Measurements from ENCODE around the gene RASL11B. TPM values are rescaled to one million over a fixed set of nuclear protein-coding genes. Genes with fewer than 3 reads are reported as not detected.

Gene RASL11B
- total RNA-seq, 1 donor from 2014 or later: 1.3 TPM

GRCh38 chr4:52880994-52881393, 18.9 kb downstream of the RASL11B start:
- no peaks in the 10 kb centered on the region for H3K36me3 ChIP-seq (ENCODE audit: control insufficient read depth, insufficient read depth, low read length)
- no peak for DNase-seq (ENCODE audit: low read depth)
- TF ChIP-seq CTCF (IDR thresholded peaks at IDR 0.05; ENCODE audit: insufficient read depth, low read length, severe bottlenecking): no peak
- no peak overlapping the region for H3K4me3 ChIP-seq (ENCODE audit: low read depth, low read length)
- peak; percentile 36 for FAIRE-seq
- H3K27me3 ChIP-seq (ENCODE audit: control insufficient read depth, insufficient read depth, low read length): no peaks in the 10 kb centered on the region

GRCh38 chr4:52883183-52883621, 21.1 kb downstream of the RASL11B start:
- Histone ChIP-seq H3K4me3 (ENCODE audit: low read depth, low read length) (no peak overlapping the region), H3K27me3 (ENCODE audit: control insufficient read depth, insufficient read depth, low read length) (no peaks in the 10 kb centered on the region), H3K36me3 (ENCODE audit: control insufficient read depth, insufficient read depth, low read length) (no peaks in the 10 kb centered on the region)
- peak; percentile 31 for DNase-seq (ENCODE audit: low read depth)
- TF ChIP-seq CTCF (IDR thresholded peaks at IDR 0.05; ENCODE audit: insufficient read depth, low read length, severe bottlenecking): no peak
- FAIRE-seq: no peak

GRCh38 chr4:52883707-52884669, 21.9 kb downstream of the RASL11B start:
- FAIRE-seq: peak; percentile 36
- H3K36me3 ChIP-seq (ENCODE audit: control insufficient read depth, insufficient read depth, low read length): no peaks in the 10 kb centered on the region
- H3K4me3 ChIP-seq (ENCODE audit: low read depth, low read length): no peak overlapping the region
- no peak for DNase-seq (ENCODE audit: low read depth)
- H3K27me3 ChIP-seq (ENCODE audit: control insufficient read depth, insufficient read depth, low read length): no peaks in the 10 kb centered on the region
- TF ChIP-seq CTCF (IDR thresholded peaks at IDR 0.05; ENCODE audit: insufficient read depth, low read length, severe bottlenecking): no peak

- no peak for TF ChIP-seq CTCF (IDR thresholded peaks at IDR 0.05; ENCODE audit: insufficient read depth, low read length, severe bottlenecking)
- no peak for DNase-seq (ENCODE audit: low read depth)
- no peaks in the 10 kb centered on the region for H3K36me3 ChIP-seq (ENCODE audit: control insufficient read depth, insufficient read depth, low read length)
- FAIRE-seq: no peak
- no peak overlapping the region for H3K4me3 ChIP-seq (ENCODE audit: low read depth, low read length)
- no peaks in the 10 kb centered on the region for H3K27me3 ChIP-seq (ENCODE audit: control insufficient read depth, insufficient read depth, low read length)
Measured at GRCh38 chr4:52884994-52885393, 22.9 kb downstream of the RASL11B start.

GRCh38 chr4:52889354-52889753, 27.2 kb downstream of the RASL11B start:
- H3K4me3 ChIP-seq (ENCODE audit: low read depth, low read length): no peak overlapping the region
- no peak for FAIRE-seq
- no peak for TF ChIP-seq CTCF (IDR thresholded peaks at IDR 0.05; ENCODE audit: insufficient read depth, low read length, severe bottlenecking)
- H3K36me3 ChIP-seq (ENCODE audit: control insufficient read depth, insufficient read depth, low read length): no peaks in the 10 kb centered on the region
- H3K27me3 ChIP-seq (ENCODE audit: control insufficient read depth, insufficient read depth, low read length): no peaks in the 10 kb centered on the region
- DNase-seq (ENCODE audit: low read depth): no peak
